CD4-positive, alpha-beta memory T cell (primary cell): ENCODE results near the gene CCDC77. TPM values are rescaled to one million over a fixed set of nuclear protein-coding genes. Genes with fewer than 3 reads are reported as not detected.

Experiments used
- CTCF ChIA-PET: fragments of 350-600 bp; sonication (Branson Sonifier 250); formaldehyde crosslinking; loops from one replicate; lab custom pipeline; 2021; ENCODE audit warnings: inconsistent platforms; ENCODE audit not compliant: partially characterized antibody; lab: Charles Lee
- POLR2A ChIA-PET: fragments of 350-600 bp; sonication (Branson Sonifier 250); formaldehyde crosslinking; loops from one replicate; lab custom pipeline; 2021; ENCODE audit not compliant: partially characterized antibody; lab: Charles Lee
- DNase-seq, 5 donors: peaks; one replicate each; pipeline versions ENCODE4 v3.0.0 to v3.0.0-alpha.2; 2020 to 2022; ENCODE audit warnings: mixed read lengths in 1 of 5
- H3K27ac ChIP-seq: one replicate; pipeline ENCODE4 v1.7.0; 2013; ENCODE audit warnings: low read depth, low read length
- H3K27me3 ChIP-seq: 2 replicates; pipeline ENCODE4 v1.7.0; 2013; ENCODE audit warnings: mild to moderate bottlenecking, low read length, moderate library complexity; ENCODE audit not compliant: insufficient read depth
- H3K36me3 ChIP-seq: 2 replicates; pipeline ENCODE4 v1.7.0; 2013; ENCODE audit warnings: mild to moderate bottlenecking, low read length, moderate library complexity; ENCODE audit not compliant: insufficient read depth
- H3K4me1 ChIP-seq: 2 replicates; pipeline ENCODE4 v1.7.0; 2013; ENCODE audit warnings: mild to moderate bottlenecking, low read length, moderate library complexity; ENCODE audit not compliant: insufficient read depth
- H3K4me3 ChIP-seq, 2 donors: one replicate each; pipeline ENCODE4 v1.7.0; 2013; ENCODE audit warnings: low read length in 2 of 2, mild to moderate bottlenecking in 1 of 2
- H3K9me3 ChIP-seq, 2 donors: one replicate each; pipeline ENCODE4 v1.7.0; 2013; ENCODE audit warnings: low read length in 2 of 2, control low read depth in 1 of 2; ENCODE audit not compliant: control insufficient read depth in 1 of 2
- H3K27ac Mint-ChIP-seq, 7 donors: one replicate each; pipeline ENCODE4 v1.8.0; 2020 to 2021; ENCODE audit warnings: mixed read lengths in 7 of 7, mild to moderate bottlenecking in 6 of 7, inconsistent platforms in 3 of 7, moderate library complexity in 3 of 7
- H3K27me3 Mint-ChIP-seq, 2 donors: one replicate each; pipeline ENCODE4 v1.8.0; 2020 to 2021; ENCODE audit warnings: mixed read lengths in 2 of 2
- H3K36me3 Mint-ChIP-seq, 2 donors: one replicate each; pipeline ENCODE4 v1.8.0; 2020 to 2021; ENCODE audit warnings: mixed read lengths in 2 of 2, inconsistent platforms in 1 of 2, mild to moderate bottlenecking in 1 of 2
- H3K4me1 Mint-ChIP-seq, 4 donors: one replicate each; pipeline ENCODE4 v1.8.0; 2020 to 2021; ENCODE audit warnings: mixed read lengths in 4 of 4, mild to moderate bottlenecking in 1 of 4
- H3K4me3 Mint-ChIP-seq, 8 donors: one replicate each; pipeline ENCODE4 v1.8.0; 2020 to 2021; ENCODE audit warnings: mixed read lengths in 8 of 8, mild to moderate bottlenecking in 7 of 8, moderate library complexity in 6 of 8, inconsistent platforms in 3 of 8
- H3K9me3 Mint-ChIP-seq, 8 donors: one replicate each; pipeline ENCODE4 v1.8.0; 2020 to 2021; ENCODE audit warnings: mixed read lengths in 8 of 8, mild to moderate bottlenecking in 5 of 8, inconsistent platforms in 3 of 8, moderate library complexity in 1 of 8
- intact Hi-C: fragments of 100-400 bp; cut with micrococcal nuclease; formaldehyde crosslinking; loops from one replicate; pipeline ENCODE4 v1.15.1; 2023
- polyA plus RNA-seq, 2 donors: library from polyadenylated mRNA; unstranded; fragments of 300-500 nt; fragmentation: Illumina TruSeq; gene quantifications; one replicate each; pipeline ENCODE4 v1.2.3, GENCODE V29; 2021
- total RNA-seq, 2 experiments: library from RNA; stranded (reverse); gene quantifications; one replicate each; pipeline ENCODE4 v1.2.3, GENCODE V29; 2021

The CCDC77 gene
- total and polyA plus RNA-seq, 4 experiments from 2014 or later = 5.3 to 13.0 (median 8.4) TPM

DNA sequence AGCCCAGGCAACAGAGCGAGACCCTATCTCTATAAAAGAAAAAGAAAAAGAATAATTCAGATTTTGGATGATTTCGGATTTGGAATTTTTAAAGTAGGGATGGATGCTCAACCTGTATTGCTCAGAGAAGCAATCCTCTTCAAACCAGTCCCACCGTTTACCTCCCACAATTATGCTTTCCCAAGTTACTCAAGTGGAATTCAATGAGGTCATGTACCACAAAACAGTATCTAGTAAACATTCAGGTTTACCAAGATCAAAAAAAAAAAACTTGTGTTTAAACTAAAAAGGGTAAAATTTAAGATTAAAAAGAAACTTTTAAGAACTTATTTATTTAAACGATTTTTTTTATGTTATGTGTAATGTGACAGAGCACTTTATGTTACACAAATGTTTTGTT lies 14.8 kb upstream of the CCDC77 start:
- Mint-ChIP-seq H3K4me1 (peaks cover 28 to 64% (median 44%) of the 10 kb centered on the region in 4 donors), H3K36me3 (peaks cover 26 to 48% of the 10 kb centered on the region in 2 donors), H3K9me3 (peaks cover 0 to 4% (median 0%) of the 10 kb centered on the region in 8 donors), H3K27me3 (peaks cover 0 to 4% of the 10 kb centered on the region in 2 donors), H3K27ac (peak overlapping the region in 3 of 7 donors; percentile 13 to 100 (median 23)), H3K4me3 (peak overlapping the region; percentile 4 to 100 (median 73))
- intact Hi-C loops = no loop called here
- ChIA-PET POLR2A (interaction anchor here (0.6 kb wide), 1 partner anchor 47 kb away, joined by 4 read pairs; no protein-coding TSS in a partner anchor), CTCF (no interaction called here)
- no peak for DNase-seq
- H3K27me3 ChIP-seq = no peaks in the 10 kb centered on the region
- peaks cover 26% of the 10 kb centered on the region for H3K36me3 ChIP-seq
- H3K27ac ChIP-seq = peak overlapping the region; percentile 90
- no peak overlapping the region for H3K4me3 ChIP-seq
- no peaks in the 10 kb centered on the region for H3K9me3 ChIP-seq
- H3K4me1 ChIP-seq = peaks cover 51% of the 10 kb centered on the region

DNA sequence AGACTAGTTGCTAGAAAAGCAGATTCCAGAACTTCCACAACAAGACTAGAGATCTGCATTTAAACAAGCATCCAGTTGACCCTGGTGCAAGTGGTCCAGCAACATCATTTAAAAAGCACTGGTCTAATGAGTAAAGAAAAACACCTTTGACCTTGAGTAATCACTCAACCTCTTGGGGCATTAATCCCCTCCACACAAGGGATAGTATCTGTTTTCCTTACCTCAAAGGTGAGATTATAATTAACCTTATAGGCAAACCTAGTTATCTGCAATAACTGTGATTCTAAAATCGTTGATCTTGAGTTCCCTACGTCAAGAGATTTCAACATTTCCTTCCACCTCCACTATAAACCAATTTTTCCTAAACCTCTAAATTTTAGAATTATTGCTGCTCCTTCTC lies 13.4 kb upstream of the CCDC77 start:
- Mint-ChIP-seq H3K9me3 (peaks cover 0 to 4% (median 0%) of the 10 kb centered on the region in 8 donors), H3K27ac (peak overlapping the region; percentile 97 to 100 (median 100)), H3K4me1 (peaks cover 26 to 64% (median 44%) of the 10 kb centered on the region in 4 donors), H3K27me3 (peaks cover 0 to 4% of the 10 kb centered on the region in 2 donors), H3K4me3 (peak overlapping the region; percentile 93 to 100 (median 98)), H3K36me3 (peaks cover 21 to 41% of the 10 kb centered on the region in 2 donors)
- no peak for DNase-seq
- POLR2A ChIA-PET = interaction anchor here (0.6 to 3.5 kb wide), 7 partner anchors 9 to 562 kb away, joined by 3 to 84 read pairs (median 4); partner anchors contain the start of genes CCDC77, RAD52 and WNK1
- intact Hi-C loops = no loop called here
- CTCF ChIA-PET = no interaction called here
- Histone ChIP-seq H3K36me3 (peaks cover 16% of the 10 kb centered on the region), H3K27me3 (no peaks in the 10 kb centered on the region), H3K27ac (peak overlapping the region; percentile 90), H3K4me3 (peak overlapping the region; percentile 87 to 94), H3K9me3 (no peaks in the 10 kb centered on the region), H3K4me1 (peaks cover 51% of the 10 kb centered on the region)

DNA sequence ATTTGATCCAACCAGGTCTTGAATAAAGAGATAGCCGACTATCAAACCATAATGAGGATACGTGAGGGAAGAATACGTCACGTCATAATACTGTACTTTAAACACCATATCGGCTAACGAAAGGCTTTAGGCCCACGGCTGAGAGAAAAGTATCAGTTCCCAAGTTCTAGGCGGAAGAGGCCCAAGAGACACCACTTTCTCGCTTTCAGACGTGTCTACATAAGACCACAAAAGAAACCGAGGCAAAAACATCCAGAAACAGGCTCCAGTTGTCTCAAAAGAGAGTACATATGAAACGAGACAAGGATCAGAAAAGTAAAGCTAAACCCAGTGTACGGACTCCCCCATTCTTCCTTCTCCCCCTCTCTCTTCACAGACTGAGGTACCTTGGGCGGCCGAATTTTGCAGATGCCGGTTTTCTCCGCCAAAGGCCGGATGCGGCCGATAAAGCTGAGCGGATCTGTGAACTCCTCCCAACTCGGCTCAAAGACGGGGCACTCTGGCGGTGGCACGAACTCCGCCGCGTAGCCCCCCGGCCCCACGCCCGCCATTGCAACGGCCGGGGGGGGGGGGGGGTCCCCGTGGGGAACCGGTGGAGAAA lies 12.8 kb upstream of the CCDC77 start:
- Mint-ChIP-seq H3K27me3 (peaks cover 0 to 4% of the 10 kb centered on the region in 2 donors), H3K4me1 (peaks cover 24 to 64% (median 41%) of the 10 kb centered on the region in 4 donors), H3K27ac (peak overlapping the region; percentile 97 to 100 (median 100)), H3K36me3 (peaks cover 17 to 37% of the 10 kb centered on the region in 2 donors), H3K9me3 (peaks cover 0 to 4% (median 0%) of the 10 kb centered on the region in 8 donors), H3K4me3 (peak overlapping the region; percentile 93 to 100 (median 98))
- ChIA-PET CTCF (interaction anchor here (1.6 kb wide), 1 partner anchor 12 kb away, joined by 10 read pairs; the partner anchor contains the start of gene CCDC77), POLR2A (interaction anchor here (0.6 to 3.5 kb wide), 20 partner anchors 8 to 1302 kb away, joined by 3 to 84 read pairs (median 4); partner anchors contain the start of genes ADIPOR2, CCDC77, RAD52 and WNK1)
- Histone ChIP-seq H3K27ac (peak overlapping the region; percentile 90), H3K27me3 (no peaks in the 10 kb centered on the region), H3K4me1 (peaks cover 51% of the 10 kb centered on the region), H3K4me3 (peak overlapping the region; percentile 87 to 94), H3K36me3 (peaks cover 11% of the 10 kb centered on the region), H3K9me3 (no peaks in the 10 kb centered on the region)
- intact Hi-C loops = no loop called here
- peak; percentile 64 to 79 (median 70) for DNase-seq

DNA sequence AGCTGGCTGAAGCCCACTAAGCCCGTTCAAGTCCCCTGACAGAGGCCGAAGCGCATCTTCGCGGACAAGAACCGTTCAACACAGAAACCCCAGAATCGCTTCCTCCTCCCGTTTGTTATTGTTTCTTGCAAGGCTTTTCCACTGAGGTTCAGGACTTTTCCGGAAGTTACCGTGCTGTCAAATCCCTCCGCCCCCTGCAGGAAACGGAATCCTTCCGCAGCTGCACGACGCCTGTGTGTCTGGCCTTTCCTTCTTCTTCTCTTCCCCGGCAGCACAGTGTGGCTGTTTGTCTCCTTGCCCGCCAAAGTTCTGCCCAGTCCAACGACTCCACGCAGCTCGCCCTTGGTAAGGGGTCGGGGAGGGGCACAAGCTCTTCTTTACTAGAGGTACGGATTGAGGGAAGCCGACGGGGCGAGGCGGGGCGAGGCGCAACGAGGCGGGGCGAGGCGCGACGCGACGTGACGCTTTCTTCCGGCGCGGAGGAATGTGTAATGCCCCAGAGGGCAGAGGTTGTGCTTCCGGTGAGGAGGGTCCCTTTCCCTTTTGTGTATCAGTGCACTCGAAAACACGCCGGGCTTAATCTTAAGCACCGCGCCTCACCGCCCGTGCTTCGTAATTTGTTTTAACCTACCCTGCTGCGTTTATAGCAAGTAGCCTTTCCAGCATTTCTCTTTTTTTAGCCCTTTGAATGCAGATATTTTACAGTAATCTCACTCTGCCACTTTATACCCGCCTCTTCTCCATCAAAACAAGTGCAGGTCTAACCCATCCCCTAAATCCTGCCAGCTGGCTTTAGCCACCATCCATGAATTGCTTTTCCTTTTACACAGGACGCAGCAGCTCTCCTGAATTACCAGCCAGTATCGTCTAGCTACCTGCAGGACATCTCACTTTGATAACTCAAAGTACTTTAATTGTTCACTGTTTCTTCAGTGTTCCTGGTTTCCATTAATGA lies 12.0 kb upstream of the CCDC77 start, which contains the start of gene KDM5A:
KDM5A (minus strand) TSS at position 179 of the 955 bp plus-strand sequence. CDS start 229 bp downstream, outside the sequence.
- Histone ChIP-seq H3K27me3 (no peaks in the 10 kb centered on the region), H3K4me3 (peak within 1 kb of the TSS; percentile 87 to 94), H3K4me1 (peaks cover 45% of the 10 kb centered on the region), H3K27ac (peak within 1 kb of the TSS; percentile 90), H3K9me3 (no peaks in the 10 kb centered on the region), H3K36me3 (peaks cover 3% of the 10 kb centered on the region)
- peak within 1 kb of the TSS; percentile 93 to 100 (median 98) for H3K4me3 Mint-ChIP-seq
- POLR2A ChIA-PET = interaction anchor here (0.6 to 3.5 kb wide), 18 partner anchors 8 to 1301 kb away, joined by 3 to 84 read pairs (median 4); partner anchors contain the start of genes ADIPOR2, CCDC77, RAD52 and WNK1
- DNase-seq = peak; percentile 92 to 95 (median 94)
- CTCF ChIA-PET = interaction anchor here (1.2 to 1.6 kb wide), 2 partner anchors 11 to 53 kb away, joined by 3 to 10 read pairs; partner anchors contain the start of gene CCDC77
- peaks cover 11 to 29% of the 10 kb centered on the region in 2 donors for H3K36me3 Mint-ChIP-seq
- peaks cover 0 to 4% of the 10 kb centered on the region in 2 donors for H3K27me3 Mint-ChIP-seq
- peaks cover 0 to 4% (median 0%) of the 10 kb centered on the region in 8 donors for H3K9me3 Mint-ChIP-seq
- peak within 1 kb of the TSS; percentile 97 to 100 (median 100) for H3K27ac Mint-ChIP-seq
- H3K4me1 Mint-ChIP-seq = peaks cover 21 to 56% (median 37%) of the 10 kb centered on the region in 4 donors
- intact Hi-C loops = no loop called here

DNA sequence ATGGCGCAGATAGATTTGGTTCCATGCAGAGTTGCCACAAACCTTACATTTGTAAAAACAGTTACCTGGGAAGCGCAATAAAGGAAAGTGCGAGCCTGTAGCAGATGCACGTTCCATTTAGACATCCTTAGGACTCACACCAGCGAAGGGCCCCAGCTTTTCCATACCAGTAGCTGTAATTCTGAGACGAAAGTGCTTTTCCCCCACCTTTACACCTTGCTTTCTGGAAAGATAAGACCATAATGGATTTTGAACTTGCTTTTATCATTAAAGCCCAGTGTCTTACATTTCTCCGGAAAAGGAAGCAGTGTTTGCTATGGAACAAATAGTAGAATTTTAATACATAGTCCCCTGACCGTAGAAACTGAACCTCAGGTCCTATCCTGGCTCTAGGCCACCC lies 616 bp upstream of the CCDC77 start:
- peaks cover 0 to 1% (median 0%) of the 10 kb centered on the region in 8 donors for H3K9me3 Mint-ChIP-seq
- Histone ChIP-seq H3K9me3 (no peaks in the 10 kb centered on the region), H3K27ac (no peak overlapping the region), H3K4me1 (peaks cover 17% of the 10 kb centered on the region), H3K27me3 (no peaks in the 10 kb centered on the region), H3K36me3 (no peaks in the 10 kb centered on the region), H3K4me3 (peak overlapping the region in 1 of 2 donors; percentile 88)
- H3K27ac Mint-ChIP-seq = no peak overlapping the region
- peaks cover 0 to 9% of the 10 kb centered on the region in 2 donors for H3K36me3 Mint-ChIP-seq
- CTCF ChIA-PET = interaction anchor here (0.9 to 2.2 kb wide), 6 partner anchors 7 to 147 kb away, joined by 3 to 10 read pairs (median 4); partner anchors contain the start of gene KDM5A
- H3K4me3 Mint-ChIP-seq = peak overlapping the region in 1 of 8 donors; percentile 5
- peak in 1 of 5 donors; percentile 5 for DNase-seq
- H3K4me1 Mint-ChIP-seq = peaks cover 0 to 3% (median 0%) of the 10 kb centered on the region in 4 donors
- intact Hi-C loops = loop anchor here (5.0 kb wide), 1 partner anchor 351 kb away; the partner anchor contains the start of gene WNK1
- H3K27me3 Mint-ChIP-seq = no peaks in the 10 kb centered on the region
- POLR2A ChIA-PET = interaction anchor here (1.0 to 6.3 kb wide), 5 partner anchors 10 to 548 kb away, joined by 3 to 84 read pairs (median 4); partner anchors contain the start of genes KDM5A and RAD52

DNA sequence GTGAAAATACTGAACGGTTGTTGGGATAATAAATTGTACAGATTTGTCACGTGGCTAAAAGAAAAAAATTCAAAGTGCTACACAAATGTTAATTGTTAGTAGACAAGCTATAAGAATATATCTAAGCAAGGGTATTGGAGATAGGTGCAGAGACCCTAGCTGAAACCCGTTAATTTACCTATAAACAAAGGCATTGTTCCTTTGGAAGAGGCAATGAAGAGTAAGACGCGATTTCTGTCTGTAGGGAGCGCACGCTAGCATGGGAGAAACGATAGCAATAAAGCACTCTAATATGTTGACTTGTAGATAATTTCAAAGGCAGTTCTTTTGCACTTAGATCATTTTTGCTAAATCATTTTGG lies 565 bp downstream of the CCDC77 start:
- intact Hi-C loops = loop anchor here (5.0 kb wide), 1 partner anchor 350 kb away; the partner anchor contains the start of gene WNK1
- ChIA-PET CTCF (interaction anchor here (0.7 to 1.8 kb wide), 7 partner anchors 8 to 729 kb away, joined by 3 to 6 read pairs (median 4); no protein-coding TSS in a partner anchor), POLR2A (interaction anchor here (0.6 to 6.3 kb wide), 4 partner anchors 8 to 1583 kb away, joined by 3 to 84 read pairs (median 4); partner anchors contain the start of gene KDM5A)
- Histone ChIP-seq H3K27me3 (no peaks in the 10 kb centered on the region), H3K36me3 (no peaks in the 10 kb centered on the region), H3K4me3 (peak overlapping the region; percentile 88 to 98), H3K4me1 (peaks cover 17% of the 10 kb centered on the region), H3K9me3 (no peaks in the 10 kb centered on the region), H3K27ac (peak overlapping the region; percentile 68)
- H3K4me1 Mint-ChIP-seq = peaks cover 0 to 3% (median under 1%) of the 10 kb centered on the region in 4 donors
- no peaks in the 10 kb centered on the region for H3K27me3 Mint-ChIP-seq
- peaks cover 0 to 1% (median 0%) of the 10 kb centered on the region in 8 donors for H3K9me3 Mint-ChIP-seq
- no peak overlapping the region for H3K27ac Mint-ChIP-seq
- peaks cover 5 to 8% of the 10 kb centered on the region in 2 donors for H3K36me3 Mint-ChIP-seq
- no peak overlapping the region for H3K4me3 Mint-ChIP-seq
- DNase-seq = peak in 1 of 5 donors; percentile 9
